Immature natural killer cell (primary cell): ENCODE data around the gene NXNL1. TPM values are rescaled to one million over a fixed set of nuclear protein-coding genes. Genes with fewer than 3 reads are reported as not detected.

Source experiments
- DNase-seq, 3 donors: peaks; one replicate each; pipeline ENCODE4 v3.0.0; 2022; ENCODE audit warnings: mixed read lengths in 1 of 3
- H3K27ac Mint-ChIP-seq, 6 donors: one replicate each; pipeline ENCODE4 v1.8.0; 2020; ENCODE audit warnings: mixed read lengths in 6 of 6, mild to moderate bottlenecking in 5 of 6, inconsistent platforms in 4 of 6, moderate library complexity in 3 of 6
- H3K27me3 Mint-ChIP-seq, 3 donors: one replicate each; pipeline ENCODE4 v1.8.0; 2020 to 2021; ENCODE audit warnings: low read depth in 3 of 3, mild to moderate bottlenecking in 3 of 3, mixed read lengths in 3 of 3, moderate library complexity in 3 of 3, inconsistent platforms in 1 of 3
- H3K36me3 Mint-ChIP-seq, 3 donors: one replicate each; pipeline ENCODE4 v1.8.0; 2020; ENCODE audit warnings: mixed read lengths in 3 of 3, inconsistent platforms in 2 of 3, mild to moderate bottlenecking in 2 of 3
- H3K4me1 Mint-ChIP-seq, 2 donors: one replicate each; pipeline ENCODE4 v1.8.0; 2020; ENCODE audit warnings: inconsistent platforms in 2 of 2, mild to moderate bottlenecking in 2 of 2, mixed read lengths in 2 of 2, moderate library complexity in 1 of 2
- H3K4me3 Mint-ChIP-seq, 5 donors: one replicate each; pipeline ENCODE4 v1.8.0; 2020; ENCODE audit warnings: mild to moderate bottlenecking in 5 of 5, mixed read lengths in 5 of 5, inconsistent platforms in 3 of 5, moderate library complexity in 3 of 5
- H3K9me3 Mint-ChIP-seq, 6 donors: one replicate each; pipeline ENCODE4 v1.8.0; 2020; ENCODE audit warnings: mild to moderate bottlenecking in 6 of 6, mixed read lengths in 6 of 6, inconsistent platforms in 4 of 6, moderate library complexity in 3 of 6
- polyA plus RNA-seq, 3 donors: library from polyadenylated mRNA; unstranded; fragments of 300-500 nt; fragmentation: Illumina TruSeq; gene quantifications; one replicate each; pipeline ENCODE4 v1.2.3, GENCODE V29; 2021

NXNL1 gene
- polyA plus RNA-seq, 3 donors from 2014 or later = not detected

DNA sequence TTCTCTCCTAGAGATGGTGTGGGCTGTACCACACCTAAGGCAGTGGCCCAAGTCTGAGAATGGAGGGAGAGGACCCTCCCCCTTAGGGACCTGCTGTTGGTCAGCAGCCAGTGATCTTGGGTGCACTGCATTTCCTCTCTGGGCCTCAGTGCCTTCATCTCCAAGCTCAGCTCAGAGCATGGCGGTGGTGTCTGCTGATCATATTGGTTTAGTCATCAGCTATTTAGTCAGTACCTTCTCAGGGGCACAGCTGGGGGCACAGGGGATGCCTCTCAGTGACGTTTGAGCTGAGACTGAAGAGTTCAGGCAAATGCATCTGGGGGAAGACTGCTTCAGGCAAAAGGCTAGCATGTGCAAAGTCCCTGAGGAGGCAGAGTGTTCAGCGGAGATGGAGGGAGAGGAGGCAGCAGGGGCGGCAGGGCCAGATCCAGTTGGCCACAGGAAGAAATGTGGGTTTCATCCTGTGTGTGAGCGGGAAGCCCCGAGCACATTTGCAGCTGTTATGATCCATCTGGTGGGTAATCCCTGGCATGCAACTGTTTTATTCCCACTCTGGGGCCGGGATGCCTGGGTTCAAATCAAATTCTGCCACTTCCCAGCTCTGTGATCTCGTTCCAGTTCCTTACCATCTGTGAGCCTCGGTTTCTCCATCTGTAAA is 35.0 kb upstream of the NXNL1 start:
- no peak for DNase-seq
- Mint-ChIP-seq H3K4me3 (no peak overlapping the region), H3K27me3 (no peaks in the 10 kb centered on the region), H3K9me3 (no peaks in the 10 kb centered on the region), H3K4me1 (peaks cover 22 to 32% of the 10 kb centered on the region in 2 donors), H3K27ac (peak overlapping the region in 5 of 6 donors; percentile 48 to 86 (median 72)), H3K36me3 (no peaks in the 10 kb centered on the region)

DNA sequence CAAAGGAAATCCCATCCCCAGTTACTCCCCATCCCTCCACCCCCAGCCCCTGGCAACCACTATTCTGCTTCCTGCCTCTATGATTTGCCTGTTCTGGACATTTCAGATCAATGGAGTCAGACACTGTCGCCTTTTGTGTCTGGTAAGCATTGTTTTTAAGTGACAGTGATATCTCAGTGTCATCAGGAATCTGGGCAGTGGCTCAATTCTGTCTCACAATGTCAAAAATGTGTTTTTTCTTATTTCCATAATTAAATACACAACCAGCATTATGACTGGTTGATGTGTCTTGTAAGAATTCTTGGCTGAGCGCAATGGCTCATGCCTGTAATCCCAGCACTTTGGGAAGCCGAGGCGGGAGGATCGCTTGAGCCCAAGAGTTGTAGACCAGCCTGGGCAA is 30.6 kb upstream of the NXNL1 start:
- Mint-ChIP-seq H3K27me3 (peaks cover 4 to 15% (median 11%) of the 10 kb centered on the region in 3 donors), H3K36me3 (no peaks in the 10 kb centered on the region), H3K27ac (peak overlapping the region; percentile 51 to 100 (median 94)), H3K4me1 (peaks cover 50 to 54% of the 10 kb centered on the region in 2 donors), H3K9me3 (no peaks in the 10 kb centered on the region), H3K4me3 (peak overlapping the region in 1 of 5 donors; percentile 59)
- DNase-seq = no peak

DNA sequence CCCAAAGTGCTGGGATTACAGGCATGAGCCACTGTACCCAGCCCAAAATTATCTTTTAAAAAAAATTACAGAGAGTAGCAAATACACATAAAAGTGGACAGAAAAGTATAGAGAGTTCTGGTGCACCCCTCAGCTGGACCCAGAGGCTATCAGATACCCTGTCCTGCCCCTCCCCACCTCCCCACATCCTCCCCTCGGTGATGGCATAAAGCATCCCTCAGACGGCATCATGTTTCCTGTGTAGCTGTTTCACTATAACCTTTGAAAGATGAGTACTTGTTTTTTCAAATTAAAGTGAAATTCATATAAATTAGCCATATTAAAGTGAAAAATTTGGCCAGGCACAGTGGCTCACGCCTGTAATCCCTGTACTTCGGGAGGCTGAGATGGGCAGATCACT is 29.7 kb upstream of the NXNL1 start:
- Mint-ChIP-seq H3K27ac (peak overlapping the region; percentile 84 to 100 (median 94)), H3K36me3 (no peaks in the 10 kb centered on the region), H3K4me3 (peak overlapping the region; percentile 40 to 74 (median 61)), H3K27me3 (peaks cover 4 to 15% (median 11%) of the 10 kb centered on the region in 3 donors), H3K4me1 (peaks cover 43 to 46% of the 10 kb centered on the region in 2 donors), H3K9me3 (no peaks in the 10 kb centered on the region)
- DNase-seq = peak; percentile 69 to 73 (median 71)

- Mint-ChIP-seq H3K36me3 (peaks cover 0 to 3% (median 0%) of the 10 kb centered on the region in 3 donors), H3K9me3 (no peaks in the 10 kb centered on the region), H3K4me3 (peak overlapping the region; percentile 75 to 91 (median 83)), H3K27ac (peak overlapping the region; percentile 92 to 100 (median 98)), H3K4me1 (peaks cover 45 to 46% of the 10 kb centered on the region in 2 donors), H3K27me3 (peaks cover 4 to 17% (median 11%) of the 10 kb centered on the region in 3 donors)
- DNase-seq = no peak
Observed at GRCh38 chr19:17489392-17490030, 28.8 kb upstream of the NXNL1 start.

DNA sequence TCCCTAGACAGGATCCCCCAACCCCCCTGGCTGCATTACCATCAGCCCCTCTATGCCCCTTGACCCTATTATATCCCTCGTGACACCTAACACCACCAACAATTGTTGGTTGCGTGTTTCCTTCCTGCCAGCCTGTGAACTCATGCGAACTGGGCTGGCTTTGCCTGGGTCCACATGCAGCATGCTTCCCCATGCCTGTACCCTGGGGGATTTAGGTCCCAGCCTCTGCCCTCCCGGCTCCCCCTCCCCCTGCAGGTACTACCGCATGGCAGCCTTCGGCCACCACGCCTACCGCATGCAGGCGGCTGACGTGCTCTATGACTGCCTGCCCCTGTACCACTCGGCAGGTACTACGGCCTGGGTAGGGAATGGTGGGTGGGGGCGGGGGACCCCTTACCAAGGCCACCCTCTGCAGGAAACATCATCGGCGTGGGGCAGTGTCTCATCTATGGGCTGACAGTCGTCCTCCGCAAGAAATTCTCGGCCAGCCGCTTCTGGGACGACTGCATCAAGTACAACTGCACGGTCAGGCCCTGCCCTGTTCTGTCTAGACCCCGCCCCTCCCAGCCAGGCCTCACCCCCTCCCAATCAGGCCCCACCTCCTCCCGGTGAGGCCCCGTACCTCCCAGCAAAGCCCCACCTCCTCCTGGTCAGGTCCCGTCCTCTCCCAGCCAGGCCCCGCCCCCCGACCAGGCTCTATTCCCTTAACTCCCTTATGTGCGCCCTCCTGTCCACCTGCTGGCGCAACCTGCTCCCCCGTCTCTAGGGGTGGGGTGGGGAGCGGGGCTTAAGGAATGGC is 28.1 kb upstream of the NXNL1 start:
- Mint-ChIP-seq H3K4me1 (peaks cover 46 to 48% of the 10 kb centered on the region in 2 donors), H3K4me3 (peak overlapping the region; percentile 75 to 91 (median 83)), H3K36me3 (peaks cover 0 to 4% (median 0%) of the 10 kb centered on the region in 3 donors), H3K9me3 (no peaks in the 10 kb centered on the region), H3K27ac (peak overlapping the region; percentile 92 to 100 (median 98)), H3K27me3 (peaks cover 4 to 18% (median 11%) of the 10 kb centered on the region in 3 donors)
- peak; percentile 77 to 82 (median 79) for DNase-seq

- Mint-ChIP-seq H3K36me3 (peaks cover 0 to 4% (median 0%) of the 10 kb centered on the region in 3 donors), H3K4me3 (peak overlapping the region; percentile 15 to 91 (median 83)), H3K9me3 (no peaks in the 10 kb centered on the region), H3K4me1 (peaks cover 46 to 49% of the 10 kb centered on the region in 2 donors), H3K27me3 (peaks cover 4 to 19% (median 11%) of the 10 kb centered on the region in 3 donors), H3K27ac (peak overlapping the region; percentile 92 to 100 (median 98))
- no peak for DNase-seq
Observed at GRCh38 chr19:17487284-17488121, 26.8 kb upstream of the NXNL1 start.

GRCh38 chr19:17486545-17487240 is 26.0 kb upstream of the NXNL1 start:
- Mint-ChIP-seq H3K4me3 (no peak overlapping the region), H3K4me1 (peaks cover 41 to 47% of the 10 kb centered on the region in 2 donors), H3K9me3 (no peaks in the 10 kb centered on the region), H3K27ac (peak overlapping the region in 1 of 6 donors; percentile 50), H3K36me3 (peaks cover 0 to 4% (median 0%) of the 10 kb centered on the region in 3 donors), H3K27me3 (peaks cover 4 to 19% (median 11%) of the 10 kb centered on the region in 3 donors)
- no peak for DNase-seq

DNA sequence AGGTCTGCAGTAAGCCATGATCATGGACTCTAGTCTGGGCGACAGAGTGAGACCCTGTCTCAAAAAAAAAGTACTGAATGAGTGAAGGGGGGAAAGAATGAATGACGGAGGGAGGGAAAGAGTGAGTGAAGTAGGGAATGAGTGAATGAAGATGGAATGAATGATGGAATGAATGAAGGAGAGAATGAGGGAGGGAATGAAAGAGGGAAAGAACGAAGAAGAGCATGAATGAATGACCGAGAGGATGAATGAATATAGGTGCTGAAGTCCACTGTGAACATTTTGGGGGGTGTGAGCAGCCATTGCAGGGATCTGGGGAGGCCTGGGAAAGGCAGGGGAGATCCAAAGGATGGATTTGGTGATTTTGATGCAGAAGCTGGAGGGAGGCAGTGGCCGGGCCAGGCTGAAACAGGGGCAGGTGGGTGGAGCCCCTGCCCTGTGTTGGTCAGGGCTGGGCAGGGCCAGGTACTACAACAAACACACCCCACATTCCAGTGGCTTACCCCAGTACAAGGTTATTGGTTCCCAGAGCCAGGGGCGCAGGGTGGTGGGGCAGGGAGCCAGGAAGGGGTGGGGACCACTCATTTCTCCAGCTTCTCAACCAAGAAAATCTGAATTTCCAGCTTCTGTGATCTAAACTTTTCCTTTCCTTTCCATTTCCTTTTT is 23.9 kb upstream of the NXNL1 start:
- peaks cover 4 to 19% (median 10%) of the 10 kb centered on the region in 3 donors for H3K27me3 Mint-ChIP-seq
- H3K4me3 Mint-ChIP-seq = peak overlapping the region in 1 of 5 donors; percentile 29
- H3K36me3 Mint-ChIP-seq = peaks cover 0 to 4% (median 0%) of the 10 kb centered on the region in 3 donors
- no peak for DNase-seq
- peak overlapping the region in 3 of 6 donors; percentile 67 to 91 (median 84) for H3K27ac Mint-ChIP-seq
- peaks cover 24 to 30% of the 10 kb centered on the region in 2 donors for H3K4me1 Mint-ChIP-seq
- no peaks in the 10 kb centered on the region for H3K9me3 Mint-ChIP-seq

DNA sequence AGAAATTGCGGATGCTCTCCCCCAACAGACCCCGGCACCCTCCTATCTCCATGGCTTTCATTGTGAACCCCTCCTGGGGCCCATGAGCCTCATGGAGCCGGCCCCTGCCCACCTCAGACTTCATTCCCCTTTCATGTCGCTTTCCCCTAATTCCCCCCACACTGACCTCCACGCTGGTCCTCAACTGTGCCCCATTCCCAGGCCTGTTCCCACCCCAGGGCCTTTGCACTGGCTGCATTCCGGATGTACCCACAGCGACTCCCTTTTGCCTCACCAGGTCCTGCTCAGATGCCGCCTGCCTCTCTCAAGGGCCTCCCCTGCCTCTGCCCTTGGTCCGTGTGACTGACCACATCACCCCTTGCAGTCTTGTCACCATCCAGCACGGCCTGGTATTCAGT is 22.9 kb upstream of the NXNL1 start:
- Mint-ChIP-seq H3K4me1 (peaks cover 13 to 19% of the 10 kb centered on the region in 2 donors), H3K4me3 (no peak overlapping the region), H3K9me3 (no peaks in the 10 kb centered on the region), H3K27ac (peak overlapping the region in 2 of 6 donors; percentile 10 to 84), H3K36me3 (peaks cover 0 to 4% (median 0%) of the 10 kb centered on the region in 3 donors), H3K27me3 (peaks cover 4 to 12% (median 5%) of the 10 kb centered on the region in 3 donors)
- DNase-seq = no peak

DNA sequence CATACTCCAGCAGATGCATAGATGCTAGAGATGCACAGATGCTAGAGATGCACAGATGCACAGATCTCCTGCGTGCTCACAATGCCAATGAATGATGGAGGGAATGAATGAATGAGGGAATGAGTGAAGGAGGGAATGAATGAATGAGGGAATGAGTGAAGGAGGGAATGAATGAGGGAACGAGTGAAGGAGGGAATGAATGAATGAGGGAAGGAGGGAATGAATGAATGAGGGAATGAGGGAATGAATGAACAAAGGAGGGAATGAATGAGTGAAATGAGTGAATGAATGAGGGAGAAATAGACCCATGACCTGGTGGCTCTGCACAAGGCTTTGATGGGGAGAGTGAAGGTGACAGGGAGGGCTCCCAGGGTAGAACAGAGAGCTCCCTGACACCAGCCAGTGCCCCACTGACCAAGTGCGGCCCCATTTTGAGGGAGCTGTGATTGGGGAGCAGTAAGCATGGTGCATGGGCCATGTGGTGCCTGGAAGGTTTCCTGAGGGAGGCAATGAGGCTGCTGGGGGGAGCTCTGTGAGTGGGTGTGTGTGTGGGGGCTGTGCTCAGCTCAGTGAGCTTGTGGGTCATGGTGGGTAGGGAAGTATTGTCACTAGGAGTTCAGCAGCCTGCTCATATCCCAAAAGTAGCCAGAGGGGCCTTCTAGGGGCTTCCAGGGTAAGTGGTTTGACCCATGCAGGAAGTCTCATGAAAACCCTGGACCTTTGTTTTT is 22.3 kb upstream of the NXNL1 start:
- Mint-ChIP-seq H3K27ac (peak overlapping the region in 4 of 6 donors; percentile 22 to 61 (median 34)), H3K36me3 (peaks cover 0 to 4% (median 0%) of the 10 kb centered on the region in 3 donors), H3K9me3 (no peaks in the 10 kb centered on the region), H3K4me3 (no peak overlapping the region), H3K27me3 (peaks cover 0 to 6% (median 0%) of the 10 kb centered on the region in 3 donors), H3K4me1 (peaks cover 8 to 14% of the 10 kb centered on the region in 2 donors)
- DNase-seq = no peak

- no peak overlapping the region for H3K27ac Mint-ChIP-seq
- H3K4me1 Mint-ChIP-seq = peaks cover 0 to 6% of the 10 kb centered on the region in 2 donors
- no peak overlapping the region for H3K4me3 Mint-ChIP-seq
- no peaks in the 10 kb centered on the region for H3K9me3 Mint-ChIP-seq
- H3K27me3 Mint-ChIP-seq = peaks cover 0 to 5% (median 0%) of the 10 kb centered on the region in 3 donors
- no peak for DNase-seq
- H3K36me3 Mint-ChIP-seq = peaks cover 0 to 4% (median 0%) of the 10 kb centered on the region in 3 donors
Observed at GRCh38 chr19:17481986-17482385, 21.3 kb upstream of the NXNL1 start.
